Sigmoid colon (tissue), 4 donors: ENCODE data around the gene DISP2.

Experiments used
- EP300 ChIP-seq, 4 donors: sonication (generic); formaldehyde crosslinking; IDR thresholded peaks; one replicate each; pipeline ENCODE4 v1.6.1; 2017; ENCODE audit warnings: antibody characterized with exemption in 4 of 4
- POLR2AphosphoS5 ChIP-seq, 4 donors: sonication (generic); formaldehyde crosslinking; IDR thresholded peaks; one replicate each; pipeline ENCODE4 v1.6.1; 2017; ENCODE audit warnings: antibody characterized with exemption in 4 of 4
- TF ChIP-seq, protein P1 (sequence below), 4 experiments: fragments of 450-650 bp in 3 of 4; fragments of 200-600 bp in 1 of 4; IDR thresholded peaks; one replicate each; pipeline ENCODE4 v1.5.1; 2016 to 2019; ENCODE audit warnings: antibody characterized with exemption in 4 of 4, mild to moderate bottlenecking in 3 of 4, moderate library complexity in 2 of 4

GRCh38 chr15:40342416-40343320 lies 15.4 kb upstream of the DISP2 start:
- TF ChIP-seq, protein P1, sequence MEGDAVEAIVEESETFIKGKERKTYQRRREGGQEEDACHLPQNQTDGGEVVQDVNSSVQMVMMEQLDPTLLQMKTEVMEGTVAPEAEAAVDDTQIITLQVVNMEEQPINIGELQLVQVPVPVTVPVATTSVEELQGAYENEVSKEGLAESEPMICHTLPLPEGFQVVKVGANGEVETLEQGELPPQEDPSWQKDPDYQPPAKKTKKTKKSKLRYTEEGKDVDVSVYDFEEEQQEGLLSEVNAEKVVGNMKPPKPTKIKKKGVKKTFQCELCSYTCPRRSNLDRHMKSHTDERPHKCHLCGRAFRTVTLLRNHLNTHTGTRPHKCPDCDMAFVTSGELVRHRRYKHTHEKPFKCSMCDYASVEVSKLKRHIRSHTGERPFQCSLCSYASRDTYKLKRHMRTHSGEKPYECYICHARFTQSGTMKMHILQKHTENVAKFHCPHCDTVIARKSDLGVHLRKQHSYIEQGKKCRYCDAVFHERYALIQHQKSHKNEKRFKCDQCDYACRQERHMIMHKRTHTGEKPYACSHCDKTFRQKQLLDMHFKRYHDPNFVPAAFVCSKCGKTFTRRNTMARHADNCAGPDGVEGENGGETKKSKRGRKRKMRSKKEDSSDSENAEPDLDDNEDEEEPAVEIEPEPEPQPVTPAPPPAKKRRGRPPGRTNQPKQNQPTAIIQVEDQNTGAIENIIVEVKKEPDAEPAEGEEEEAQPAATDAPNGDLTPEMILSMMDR (IDR thresholded peaks at IDR 0.05) = no peak
- TF ChIP-seq EP300 (IDR thresholded peaks at IDR 0.05) = no peak
- peak in 1 of 4 donors; percentile 22 for TF ChIP-seq POLR2AphosphoS5 (IDR thresholded peaks at IDR 0.05)
